ENCODE data around the gene CAMSAP3. TPM values are rescaled to one million over a fixed set of nuclear protein-coding genes. Genes with fewer than 3 reads are reported as not detected.

Gene CAMSAP3
- polyA plus RNA-seq, 2 of the 4 experiments (the other 2 are of a cell fraction), result 1.3 to 3.6 TPM

DNA sequence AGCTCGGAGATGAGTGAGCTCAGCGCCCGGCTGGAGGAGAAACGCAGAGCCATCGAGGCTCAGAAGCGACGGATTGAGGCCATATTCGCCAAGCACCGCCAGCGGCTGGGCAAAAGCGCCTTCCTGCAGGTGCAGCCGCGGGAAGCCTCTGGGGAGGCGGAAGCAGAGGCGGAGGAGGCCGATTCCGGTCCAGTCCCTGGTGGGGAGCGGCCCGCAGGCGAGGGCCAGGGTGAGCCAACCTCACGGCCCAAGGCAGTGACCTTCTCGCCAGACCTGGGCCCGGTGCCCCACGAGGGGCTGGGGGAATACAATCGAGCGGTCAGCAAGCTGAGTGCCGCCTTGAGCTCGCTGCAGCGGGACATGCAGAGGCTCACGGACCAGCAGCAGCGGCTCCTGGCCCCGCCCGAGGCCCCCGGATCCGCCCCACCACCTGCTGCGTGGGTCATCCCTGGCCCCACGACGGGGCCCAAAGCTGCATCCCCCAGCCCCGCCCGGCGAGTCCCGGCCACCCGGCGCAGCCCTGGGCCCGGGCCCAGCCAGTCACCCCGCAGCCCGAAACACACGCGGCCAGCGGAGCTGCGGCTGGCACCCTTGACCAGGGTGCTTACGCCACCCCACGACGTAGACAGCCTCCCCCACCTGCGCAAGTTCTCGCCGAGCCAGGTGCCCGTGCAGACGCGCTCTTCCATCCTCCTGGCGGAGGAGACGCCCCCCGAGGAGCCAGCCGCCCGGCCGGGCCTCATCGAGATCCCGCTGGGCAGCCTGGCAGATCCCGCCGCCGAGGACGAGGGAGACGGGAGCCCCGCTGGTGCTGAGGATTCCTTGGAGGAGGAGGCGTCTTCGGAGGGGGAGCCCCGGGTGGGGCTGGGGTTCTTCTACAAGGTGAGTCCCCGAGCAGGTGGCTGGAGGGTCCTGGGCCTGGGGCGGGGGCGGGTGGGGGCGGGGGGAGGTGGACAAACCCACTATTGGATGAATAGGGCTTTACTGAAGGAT lies 16.9 kb downstream of the CAMSAP3 start:
- DNase-seq (ENCODE audit: low read depth in 1 of 2, low spot score in 1 of 2) (no peak), ATAC-seq (no peak), FAIRE-seq (no peak)
- POLR2A ChIA-PET, result no interaction called here
- no peaks in the 10 kb centered on the region for H3K4me1 ChIP-seq
- no peak overlapping the region for H3K27ac ChIP-seq
- 90% methylated on average over 25 of the region's 81 CpGs for WGBS (ENCODE audit: missing lambda C conversion rate)
- TF ChIP-seq MAFK (IDR thresholded peaks at IDR 0.05; ENCODE audit: partially characterized antibody), result no peak
- TF ChIP-seq CBX2 (IDR thresholded peaks at IDR 0.05; ENCODE audit: borderline replicate concordance, low read depth), result no peak
- no peak for TF ChIP-seq TFCP2L1 (CRISPR knock-in tag; IDR thresholded peaks at IDR 0.05)
- no peak for TF ChIP-seq EHMT2 (IDR thresholded peaks at IDR 0.05; ENCODE audit: low read depth)
- no peak for TF ChIP-seq CHD4 (IDR thresholded peaks at IDR 0.05; ENCODE audit: borderline replicate concordance)
- TF ChIP-seq ZSCAN20 (CRISPR knock-in tag; IDR thresholded peaks at IDR 0.05), result no peak
- TF ChIP-seq HOXB5 (CRISPR knock-in tag; IDR thresholded peaks at IDR 0.05), result no peak
- no peak for TF ChIP-seq FOSL2 (IDR thresholded peaks at IDR 0.05)
- TF ChIP-seq FOSL2 (CRISPR knock-in tag; IDR thresholded peaks at IDR 0.05), result no peak
- no peak for TF ChIP-seq JUN (IDR thresholded peaks at IDR 0.05)
- TF ChIP-seq, protein P1, sequence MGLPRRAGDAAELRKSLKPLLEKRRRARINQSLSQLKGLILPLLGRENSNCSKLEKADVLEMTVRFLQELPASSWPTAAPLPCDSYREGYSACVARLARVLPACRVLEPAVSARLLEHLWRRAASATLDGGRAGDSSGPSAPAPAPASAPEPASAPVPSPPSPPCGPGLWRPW (IDR thresholded peaks at IDR 0.05), result no peak
- no peak for TF ChIP-seq HDAC2 (IDR thresholded peaks at IDR 0.05)
- no peak for TF ChIP-seq NFE2L2 (conservative IDR thresholded peaks at IDR 0.05; ENCODE audit: low read length)
- TF ChIP-seq, protein P2, sequence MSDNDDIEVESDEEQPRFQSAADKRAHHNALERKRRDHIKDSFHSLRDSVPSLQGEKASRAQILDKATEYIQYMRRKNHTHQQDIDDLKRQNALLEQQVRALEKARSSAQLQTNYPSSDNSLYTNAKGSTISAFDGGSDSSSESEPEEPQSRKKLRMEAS (IDR thresholded peaks at IDR 0.05), result no peak
- CTCF ChIA-PET, result no interaction called here
- H3K9me3 ChIP-seq, result no peaks in the 10 kb centered on the region
- no peak overlapping the region for H3K4me3 ChIP-seq
- no peak overlapping the region for H3K4me2 ChIP-seq

DNA sequence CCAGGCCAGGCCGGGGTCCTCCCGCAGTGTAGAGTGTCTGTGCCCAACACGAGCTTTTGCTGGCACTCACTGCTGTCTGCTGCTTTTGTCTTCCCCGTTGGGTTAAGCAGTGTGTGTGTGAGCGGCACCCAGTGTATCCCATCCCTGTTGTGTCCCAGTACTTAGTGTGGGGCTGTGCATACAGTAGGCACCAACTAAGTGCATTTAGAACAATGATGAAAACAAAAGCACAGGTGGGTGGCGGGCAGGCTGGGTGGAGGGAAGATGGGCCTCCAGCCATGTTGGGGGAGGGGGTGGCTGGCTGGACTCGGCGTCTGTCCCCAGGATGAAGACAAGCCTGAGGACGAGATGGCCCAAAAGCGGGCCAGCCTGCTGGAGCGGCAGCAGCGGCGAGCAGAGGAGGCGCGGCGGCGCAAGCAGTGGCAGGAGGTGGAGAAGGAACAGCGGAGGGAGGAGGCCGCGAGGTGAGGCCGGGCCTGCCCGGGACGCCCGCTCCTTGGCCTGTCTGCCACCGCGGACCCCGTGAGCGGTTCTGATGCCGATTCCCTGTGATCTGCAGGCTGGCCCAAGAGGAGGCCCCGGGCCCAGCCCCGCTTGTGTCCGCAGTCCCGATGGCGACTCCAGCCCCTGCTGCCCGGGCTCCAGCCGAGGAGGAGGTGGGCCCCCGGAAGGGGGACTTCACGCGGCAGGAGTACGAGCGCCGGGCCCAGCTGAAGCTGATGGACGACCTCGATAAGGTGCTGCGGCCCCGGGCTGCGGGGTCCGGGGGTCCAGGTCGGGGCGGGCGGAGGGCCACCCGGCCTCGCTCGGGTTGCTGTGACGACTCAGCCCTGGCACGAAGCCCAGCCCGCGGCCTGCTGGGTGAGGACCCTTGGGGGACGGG lies 19.4 kb downstream of the CAMSAP3 start:
- ChIA-PET CTCF (interaction anchor here (1.1 kb wide), 1 partner anchor 47 kb away, joined by 3 read pairs; no protein-coding TSS in a partner anchor), POLR2A (no interaction called here)
- DNase-seq (ENCODE audit: low read depth in 1 of 2, low spot score in 1 of 2) (no peak), FAIRE-seq (no peak), ATAC-seq (no peak)
- Histone ChIP-seq H3K9me3 (no peaks in the 10 kb centered on the region), H3K27ac (no peak overlapping the region), H3K4me1 (no peaks in the 10 kb centered on the region), H3K4me2 (no peak overlapping the region), H3K4me3 (no peak overlapping the region)
- WGBS (ENCODE audit: missing lambda C conversion rate), result 90% methylated on average over 22 of the region's 59 CpGs
- no peak for TF ChIP-seq EHMT2 (IDR thresholded peaks at IDR 0.05; ENCODE audit: low read depth)
- no peak for TF ChIP-seq ZSCAN20 (CRISPR knock-in tag; IDR thresholded peaks at IDR 0.05)
- TF ChIP-seq NPAS2 (CRISPR knock-in tag; IDR thresholded peaks at IDR 0.05; ENCODE audit: borderline replicate concordance), result no peak
- TF ChIP-seq CEBPB (IDR thresholded peaks at IDR 0.05), result no peak
- no peak for TF ChIP-seq RARB (CRISPR knock-in tag; IDR thresholded peaks at IDR 0.05)
- TF ChIP-seq, protein P3, sequence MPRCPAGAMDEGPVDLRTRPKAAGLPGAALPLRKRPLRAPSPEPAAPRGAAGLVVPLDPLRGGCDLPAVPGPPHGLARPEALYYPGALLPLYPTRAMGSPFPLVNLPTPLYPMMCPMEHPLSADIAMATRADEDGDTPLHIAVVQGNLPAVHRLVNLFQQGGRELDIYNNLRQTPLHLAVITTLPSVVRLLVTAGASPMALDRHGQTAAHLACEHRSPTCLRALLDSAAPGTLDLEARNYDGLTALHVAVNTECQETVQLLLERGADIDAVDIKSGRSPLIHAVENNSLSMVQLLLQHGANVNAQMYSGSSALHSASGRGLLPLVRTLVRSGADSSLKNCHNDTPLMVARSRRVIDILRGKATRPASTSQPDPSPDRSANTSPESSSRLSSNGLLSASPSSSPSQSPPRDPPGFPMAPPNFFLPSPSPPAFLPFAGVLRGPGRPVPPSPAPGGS (IDR thresholded peaks at IDR 0.05), result no peak
- TF ChIP-seq FOSL2 (IDR thresholded peaks at IDR 0.05), result no peak
- TF ChIP-seq FOSL2 (CRISPR knock-in tag; IDR thresholded peaks at IDR 0.05), result no peak
- TF ChIP-seq ZFP36 (IDR thresholded peaks at IDR 0.05; ENCODE audit: borderline replicate concordance, partially characterized antibody), result no peak

DNA sequence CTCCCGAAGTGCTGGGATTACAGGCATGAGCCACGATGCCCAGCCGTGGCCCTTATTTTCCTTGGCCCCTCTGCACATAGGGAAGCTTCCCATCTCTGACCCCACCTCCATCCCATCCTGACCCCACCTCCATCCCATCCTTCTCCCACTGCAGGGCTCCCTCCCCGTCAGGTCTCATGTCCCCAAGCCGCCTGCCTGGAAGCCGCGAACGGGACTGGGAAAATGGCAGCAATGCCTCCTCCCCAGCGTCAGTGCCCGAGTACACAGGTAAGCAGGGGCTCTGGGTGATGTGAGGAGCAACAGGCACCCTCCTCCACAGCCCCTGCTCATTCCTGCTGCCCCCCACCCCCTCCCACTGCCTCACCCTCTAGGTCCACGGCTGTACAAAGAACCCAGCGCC lies 21.5 kb downstream of the CAMSAP3 start:
- ChIA-PET POLR2A (no interaction called here), CTCF (interaction anchor here (1.4 kb wide), 1 partner anchor 31 kb away, joined by 5 read pairs; no protein-coding TSS in a partner anchor)
- H3K4me2 ChIP-seq, result no peak overlapping the region
- DNase-seq (ENCODE audit: low read depth in 1 of 2, low spot score in 1 of 2) (no peak), ATAC-seq (no peak), FAIRE-seq (no peak)
- WGBS (ENCODE audit: missing lambda C conversion rate), result 84% methylated on average over 8 of the region's 12 CpGs
- H3K9me3 ChIP-seq, result no peaks in the 10 kb centered on the region
- H3K4me3 ChIP-seq, result no peak overlapping the region
- no peaks in the 10 kb centered on the region for H3K4me1 ChIP-seq
- no peak overlapping the region for H3K27ac ChIP-seq
- TF ChIP-seq FOXS1 (CRISPR knock-in tag; IDR thresholded peaks at IDR 0.05) (no peak), CBX8 (IDR thresholded peaks at IDR 0.05) (no peak), HEYL (CRISPR knock-in tag; IDR thresholded peaks at IDR 0.05) (no peak), EP300 (IDR thresholded peaks at IDR 0.05) (no peak), ZNF302 (CRISPR knock-in tag; IDR thresholded peaks at IDR 0.05) (no peak), BHLHE40 (IDR thresholded peaks at IDR 0.05; ENCODE audit: low read depth, low read length) (no peak), JUN (IDR thresholded peaks at IDR 0.05) (no peak), ESRRA (IDR thresholded peaks at IDR 0.05; ENCODE audit: borderline replicate concordance, low read length) (no peak)
- TF ChIP-seq, protein P4, sequence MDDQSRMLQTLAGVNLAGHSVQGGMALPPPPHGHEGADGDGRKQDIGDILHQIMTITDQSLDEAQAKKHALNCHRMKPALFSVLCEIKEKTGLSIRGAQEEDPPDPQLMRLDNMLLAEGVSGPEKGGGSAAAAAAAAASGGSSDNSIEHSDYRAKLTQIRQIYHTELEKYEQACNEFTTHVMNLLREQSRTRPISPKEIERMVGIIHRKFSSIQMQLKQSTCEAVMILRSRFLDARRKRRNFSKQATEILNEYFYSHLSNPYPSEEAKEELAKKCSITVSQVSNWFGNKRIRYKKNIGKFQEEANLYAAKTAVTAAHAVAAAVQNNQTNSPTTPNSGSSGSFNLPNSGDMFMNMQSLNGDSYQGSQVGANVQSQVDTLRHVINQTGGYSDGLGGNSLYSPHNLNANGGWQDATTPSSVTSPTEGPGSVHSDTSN (IDR thresholded peaks at IDR 0.05), result no peak
